B cell (primary cell): ENCODE data around the gene SEPTIN11. TPM values are rescaled to one million over a fixed set of nuclear protein-coding genes. Genes with fewer than 3 reads are reported as not detected.

Source experiments
- ATAC-seq: fragments of 200-7000 bp; cut with Tn5 transposase; one replicate; pipeline ENCODE4 v1.10.0; 2021; ENCODE audit warnings: low read depth, mild to moderate bottlenecking, moderate number of reproducible peaks, moderate library complexity
- CTCF ChIA-PET: fragments of 350-600 bp; sonication (Branson Sonifier 250); formaldehyde crosslinking; loops from one replicate; lab custom pipeline; 2021; ENCODE audit warnings: antibody characterized with exemption, inconsistent platforms; lab: Charles Lee
- POLR2A ChIA-PET: fragments of 350-600 bp; sonication (Branson Sonifier 250); formaldehyde crosslinking; loops from one replicate; lab custom pipeline; 2021; ENCODE audit warnings: antibody characterized with exemption; lab: Charles Lee
- DNase-seq: peaks from one replicate; pipeline ENCODE4 v3.0.0; 2013
- H2AFZ ChIP-seq: 2 replicates; pipeline ENCODE4 v1.6.1; 2012; ENCODE audit warnings: mild to moderate bottlenecking, low read depth, low read length; ENCODE audit not compliant: insufficient read depth, poor library complexity, severe bottlenecking
- H3K27ac ChIP-seq, 2 donors: 1 replicate in 1 of 2; 2 replicates in 1 of 2; pipeline ENCODE4 v1.5.1; 2012 to 2013; ENCODE audit warnings: low read length in 2 of 2, mild to moderate bottlenecking in 2 of 2, moderate library complexity in 1 of 2
- H3K27me3 ChIP-seq, 4 experiments: fragments of 200-600 bp in 1 of 4; sonication (generic) in 1 of 4; replicated peaks in 1 of 4; 1 replicate in 2 of 4; 2 replicates in 2 of 4; pipeline versions ENCODE4 v1.6.1 to v1.7.0; 2013 to 2016; ENCODE audit warnings: low read length in 3 of 4, mild to moderate bottlenecking in 2 of 4, mixed read lengths in 1 of 4, moderate library complexity in 1 of 4; ENCODE audit not compliant: insufficient read depth in 4 of 4, control insufficient read depth in 3 of 4; ENCODE audit errors: control extremely low read depth in 1 of 4
- H3K36me3 ChIP-seq, 2 experiments: replicated peaks in 1 of 2; 1 replicate in 1 of 2; 2 replicates in 1 of 2; pipeline versions ENCODE4 v1.6.1 to v1.7.1; 2013; ENCODE audit warnings: low read length in 1 of 2; ENCODE audit not compliant: insufficient read depth in 2 of 2, control insufficient read depth in 1 of 2; ENCODE audit errors: control extremely low read depth in 1 of 2, extremely low read depth in 1 of 2
- H3K4me1 ChIP-seq, 2 donors: fragments of 200-600 bp in 1 of 2; sonication (generic) in 1 of 2; 1 replicate in 1 of 2; 2 replicates in 1 of 2; pipeline versions ENCODE4 v1.5.1 to v1.6.1; 2013 to 2017; ENCODE audit warnings: low read length in 2 of 2; ENCODE audit not compliant: control insufficient read depth in 2 of 2, insufficient read depth in 2 of 2
- H3K4me2 ChIP-seq: replicated peaks from 2 replicates; pipeline ENCODE3; 2012; ENCODE audit warnings: mild to moderate bottlenecking, low read depth, low read length; ENCODE audit not compliant: poor library complexity, severe bottlenecking
- H3K4me3 ChIP-seq, 5 experiments: fragments of 200-600 bp in 1 of 5; sonication (generic) in 1 of 5; 1 replicate in 3 of 5; 2 replicates in 2 of 5; pipeline versions ENCODE4 v1.5.1 to v1.7.0; 2011 to 2016; ENCODE audit warnings: low read length in 4 of 5, mild to moderate bottlenecking in 4 of 5, low read depth in 2 of 5, control low read depth in 1 of 5, moderate library complexity in 1 of 5; ENCODE audit not compliant: insufficient read depth in 1 of 5; ENCODE audit errors: control extremely low read depth in 1 of 5, extremely low read depth in 1 of 5
- H3K79me2 ChIP-seq: fragments of 200-600 bp; sonication (generic); one replicate; pipeline ENCODE4 v1.6.0; 2016; ENCODE audit warnings: low read length; ENCODE audit not compliant: control insufficient read depth, insufficient read depth
- H3K9ac ChIP-seq: fragments of 200-600 bp; sonication (generic); 2 replicates; pipeline ENCODE4 v1.6.1; 2017; ENCODE audit warnings: mild to moderate bottlenecking, low read length, moderate library complexity
- H3K9me3 ChIP-seq, 3 donors: one replicate each; pipeline versions ENCODE4 v1.6.1 to v1.7.1; 2013; ENCODE audit warnings: low read length in 2 of 3; ENCODE audit not compliant: control insufficient read depth in 2 of 3, insufficient read depth in 1 of 3; ENCODE audit errors: control extremely low read depth in 1 of 3
- H4K20me1 ChIP-seq: 2 replicates; pipeline ENCODE4 v1.6.0; 2012; ENCODE audit warnings: mild to moderate bottlenecking, low read length; ENCODE audit not compliant: insufficient read depth, control insufficient read depth, poor library complexity, severe bottlenecking
- H3K27ac Mint-ChIP-seq: one replicate; pipeline ENCODE4 v1.8.0; 2021; ENCODE audit warnings: mixed read lengths
- H3K27me3 Mint-ChIP-seq: one replicate; pipeline ENCODE4 v1.8.0; 2021; ENCODE audit warnings: mixed read lengths
- H3K4me1 Mint-ChIP-seq: one replicate; pipeline ENCODE4 v1.8.0; 2021; ENCODE audit warnings: mixed read lengths
- H3K4me3 Mint-ChIP-seq: one replicate; pipeline ENCODE4 v1.8.0; 2021; ENCODE audit warnings: mixed read lengths
- H3K9me3 Mint-ChIP-seq: one replicate; pipeline ENCODE4 v1.8.0; 2022; ENCODE audit warnings: mixed read lengths; ENCODE audit not compliant: insufficient read depth
- CTCF ChIP-seq: fragments of 200-600 bp; IDR thresholded peaks from one replicate; pipeline ENCODE4 v1.8.0; 2022; ENCODE audit warnings: antibody characterized with exemption, mild to moderate bottlenecking
- EZH2 ChIP-seq: IDR thresholded peaks from 2 replicates; pipeline ENCODE4 v1.6.1; 2012; ENCODE audit warnings: borderline replicate concordance, low read depth, mild to moderate bottlenecking, moderate library complexity, low read length; ENCODE audit not compliant: insufficient read depth, poor library complexity, severe bottlenecking
- WGBS: methylation state at CpG from one replicate; pipeline ENCODE4 v1.1.5; 2013; ENCODE audit warnings: missing lambda C conversion rate; ENCODE audit not compliant: insufficient coverage; 5-methylcytosine and 5-hydroxymethylcytosine counted together
- intact Hi-C: fragments of 100-400 bp; cut with micrococcal nuclease; formaldehyde crosslinking; loops from one replicate; pipeline ENCODE4 v1.10.0; 2022
- polyA plus RNA-seq: library from polyadenylated mRNA; depleted of rRNA; stranded (reverse); fragments of >200 nt; gene quantifications from 2 replicates; pipeline ENCODE4 v1.2.3, GENCODE V29; 2012
- total RNA-seq, 2 donors: library from RNA; stranded (reverse); fragments of 120-200 nt in 1 of 2; gene quantifications; 1 replicate in 1 of 2; 2 replicates in 1 of 2; pipeline versions ENCODE4 v1.2.3 to v1.2.4, GENCODE V29; 2013 to 2022

SEPTIN11 gene
- total and polyA plus RNA-seq, 2 donors (not counting 1 experiment from before 2014, with no cell fraction given): 3.5 to 22.7 TPM

- Histone ChIP-seq H2AFZ (no peak overlapping the region), H4K20me1 (no peaks in the 10 kb centered on the region), H3K79me2 (peaks cover 20% of the 10 kb centered on the region), H3K4me3 (no peak overlapping the region), H3K9me3 (peaks cover 0 to 8% (median 0%) of the 10 kb centered on the region in 3 donors), H3K4me2 (no peak overlapping the region), H3K27me3 (no peaks in the 10 kb centered on the region), H3K27ac (no peak overlapping the region), H3K4me1 (peaks cover 10 to 16% of the 10 kb centered on the region in 2 donors), H3K36me3 (no peaks in the 10 kb centered on the region), H3K9ac (no peak overlapping the region)
- no peak for DNase-seq
- ChIA-PET CTCF (interaction anchor here (2.4 kb wide), 1 partner anchor 92 kb away, joined by 7 read pairs; no protein-coding TSS in a partner anchor), POLR2A (no interaction called here)
- no CpG with 5 or more reads among the region's 4 CpGs for WGBS
- H3K9me3 Mint-ChIP-seq: no peaks in the 10 kb centered on the region
- H3K4me1 Mint-ChIP-seq: peaks cover 16% of the 10 kb centered on the region
- no peak for ATAC-seq
- TF ChIP-seq CTCF (no peak), EZH2 (no peak)
- H3K4me3 Mint-ChIP-seq: no peak overlapping the region
- no peaks in the 10 kb centered on the region for H3K27me3 Mint-ChIP-seq
- H3K27ac Mint-ChIP-seq: no peak overlapping the region
- intact Hi-C loops: loop anchor here (10.0 kb wide), 1 partner anchor 93 kb away; no protein-coding TSS in a partner anchor
Measured at GRCh38 chr4:76952071-76952470, 2.5 kb downstream of the SEPTIN11 start.

GRCh38 chr4:76952656-76953582, 3.4 kb downstream of the SEPTIN11 start:
- 100% methylated on average over 1 of the region's 4 CpGs for WGBS
- Mint-ChIP-seq H3K27me3 (no peaks in the 10 kb centered on the region), H3K4me1 (peaks cover 16% of the 10 kb centered on the region), H3K27ac (no peak overlapping the region), H3K9me3 (no peaks in the 10 kb centered on the region), H3K4me3 (no peak overlapping the region)
- H3K27me3 ChIP-seq: no peaks in the 10 kb centered on the region
- ATAC-seq (no peak), DNase-seq (no peak)
- intact Hi-C loops: loop anchor here (10.0 kb wide), 1 partner anchor 92 kb away; no protein-coding TSS in a partner anchor
- no peaks in the 10 kb centered on the region for H3K36me3 ChIP-seq
- H3K27ac ChIP-seq: no peak overlapping the region
- no peak overlapping the region for H3K9ac ChIP-seq
- no peak overlapping the region for H3K4me3 ChIP-seq
- peaks cover 21% of the 10 kb centered on the region for H3K79me2 ChIP-seq
- POLR2A ChIA-PET: no interaction called here
- no peaks in the 10 kb centered on the region for H4K20me1 ChIP-seq
- peaks cover 10 to 16% of the 10 kb centered on the region in 2 donors for H3K4me1 ChIP-seq
- TF ChIP-seq EZH2 (no peak), CTCF (no peak)
- H3K9me3 ChIP-seq: peaks cover 0 to 8% (median 0%) of the 10 kb centered on the region in 3 donors
- CTCF ChIA-PET: interaction anchor here (2.4 kb wide), 1 partner anchor 91 kb away, joined by 7 read pairs; no protein-coding TSS in a partner anchor
- H3K4me2 ChIP-seq: no peak overlapping the region
- H2AFZ ChIP-seq: no peak overlapping the region
